K562 (cell line): ENCODE measurements around the gene BOC.

Experiments used
- CHD4 ChIP-seq: fragments of 200-600 bp; sonication (generic); IDR thresholded peaks from 3 replicates; pipeline ENCODE4 v1.6.1; 2012; ENCODE audit warnings: low read depth, mild to moderate bottlenecking, mixed read lengths, low read length, inconsistent platforms; ENCODE audit not compliant: insufficient read depth, insufficient replicate concordance, poor library complexity, severe bottlenecking
- POLR2A ChIP-seq: fragments of 450-650 bp; conservative IDR thresholded peaks from 2 replicates; pipeline ENCODE4 v1.6.1; 2016

DNA sequence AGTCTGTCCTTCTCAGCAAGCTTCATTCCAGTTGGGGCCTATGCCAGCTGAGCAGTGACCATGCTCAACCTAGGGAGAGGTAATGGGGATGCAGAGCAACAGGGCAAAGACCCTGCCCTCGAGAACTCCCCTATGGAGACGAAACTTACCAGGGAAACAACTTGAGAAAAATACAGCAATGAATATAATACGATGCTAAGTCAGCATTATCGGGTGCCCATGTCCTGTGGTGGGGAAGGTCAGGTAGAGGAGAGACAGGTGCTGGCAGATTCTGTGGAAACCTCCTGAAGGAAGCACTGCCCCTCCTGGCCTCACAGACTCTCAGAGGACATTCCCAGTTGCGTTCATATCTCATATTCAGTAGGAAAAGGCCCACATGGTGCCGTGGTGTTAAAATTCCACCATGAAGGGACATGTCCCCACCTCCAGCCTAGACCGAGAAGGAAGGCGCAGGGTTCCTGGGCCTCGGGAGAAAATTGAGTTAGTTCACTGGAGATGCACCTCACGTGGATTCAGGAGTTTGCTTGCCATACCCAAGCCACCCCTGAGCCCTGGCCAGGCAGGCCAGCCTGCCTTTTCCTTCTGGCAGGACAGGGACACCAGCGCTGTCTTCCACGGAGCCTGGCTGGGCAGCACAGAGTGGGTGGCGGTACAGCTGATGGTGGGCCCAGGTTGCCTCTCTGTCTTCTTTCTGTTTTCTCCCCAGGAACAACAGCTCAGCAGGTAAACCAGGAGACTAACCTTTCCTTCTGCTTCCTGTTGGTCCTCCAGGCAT, 62.4 kb downstream of the BOC start:
- no peak for TF ChIP-seq CHD4
- no peak for TF ChIP-seq POLR2A
